ENCODE measurements around the gene PTOV1.

The PTOV1 gene

DNA sequence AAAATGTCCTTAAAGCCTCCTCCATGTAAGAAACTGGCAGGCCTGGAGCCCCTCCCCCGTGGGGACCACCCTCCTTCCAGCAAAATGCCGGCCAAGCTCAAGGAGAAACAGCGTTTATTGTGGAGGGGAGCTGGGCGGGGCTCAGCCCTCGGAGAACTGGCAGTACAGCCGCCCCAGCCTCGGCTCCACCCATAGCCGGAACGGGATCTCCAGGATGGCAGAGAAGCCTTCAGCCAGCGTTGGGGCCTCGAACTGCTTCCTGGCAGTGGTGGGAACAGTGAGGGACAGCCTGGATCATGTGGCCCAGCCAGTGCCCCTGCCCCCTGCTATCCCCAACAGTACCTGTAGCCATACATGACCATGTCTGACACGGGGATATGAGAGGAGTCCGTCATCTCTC, 10.1 kb downstream of the PTOV1 start:
- no peak for DNase-seq

- no peak for DNase-seq
Measured at GRCh38 chr19:49861541-49862378, 10.8 kb downstream of the PTOV1 start.

GRCh38 chr19:49862391-49863253, 11.7 kb downstream of the PTOV1 start:
- DNase-seq: no peak

DNA sequence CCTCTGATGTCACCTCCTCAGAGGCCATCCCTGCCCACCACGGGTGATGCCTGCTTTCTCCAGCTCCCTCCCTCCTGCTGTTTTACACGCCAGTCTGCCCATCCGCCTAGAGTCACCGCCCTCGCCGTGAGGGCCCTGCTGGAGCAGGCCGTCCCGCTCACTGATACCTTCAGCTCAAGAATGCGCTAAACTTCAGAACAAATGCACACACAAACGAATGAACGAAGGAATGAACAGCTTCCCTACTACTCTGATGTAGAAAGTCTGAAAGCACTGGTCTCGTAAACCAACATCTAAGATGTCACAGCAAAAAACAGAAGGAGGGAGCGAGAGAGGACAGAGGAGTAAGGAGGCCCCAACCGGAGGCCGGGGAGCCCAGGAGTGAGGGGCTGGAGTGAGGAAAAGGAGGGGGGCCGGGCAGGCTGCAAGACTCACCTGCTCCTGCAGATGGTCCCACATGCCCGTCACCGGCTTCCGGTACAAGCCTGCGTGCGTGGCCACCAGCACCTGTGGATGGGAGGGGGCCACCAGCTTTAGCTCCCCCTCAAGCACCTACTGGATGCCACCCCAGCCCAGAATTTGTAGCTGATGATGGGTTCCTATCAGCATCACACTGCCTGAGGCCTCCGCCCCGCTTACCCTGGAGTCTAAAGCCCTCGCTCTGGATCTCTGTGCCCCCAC, 12.4 kb downstream of the PTOV1 start:
- DNase-seq: no peak

DNA sequence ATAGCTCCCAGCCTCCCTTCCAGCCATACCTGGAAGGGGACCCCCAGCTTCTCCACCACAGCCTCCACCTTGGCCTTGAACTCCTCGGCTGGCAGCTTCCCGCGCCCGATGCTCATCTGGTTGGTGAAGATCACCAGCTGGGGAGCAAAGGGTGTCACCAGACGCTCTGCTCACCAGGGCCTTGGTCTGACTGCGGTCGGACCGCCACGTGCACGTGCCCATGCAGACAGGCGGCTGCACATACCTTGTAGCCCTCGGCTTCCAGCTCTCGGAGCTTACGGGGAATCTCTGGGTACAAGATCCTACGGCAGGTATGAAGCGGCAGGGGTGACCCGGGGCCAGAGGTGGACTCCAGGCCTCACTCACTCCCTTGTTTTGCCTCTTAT, 13.0 kb downstream of the PTOV1 start:
- DNase-seq: no peak

- DNase-seq: no peak
Measured at GRCh38 chr19:49864890-49865289, 13.9 kb downstream of the PTOV1 start.

- DNase-seq: peak; percentile 96
Measured at GRCh38 chr19:49866933-49867782, 16.2 kb downstream of the PTOV1 start, which contains the start of gene PNKP. Gene PNKP (minus strand): TSS chr19:49867576. CDS start chr19:49867204, 372 bp downstream.

- DNase-seq: no peak
Measured at GRCh38 chr19:49869009-49869483, 18.1 kb downstream of the PTOV1 start.

DNA sequence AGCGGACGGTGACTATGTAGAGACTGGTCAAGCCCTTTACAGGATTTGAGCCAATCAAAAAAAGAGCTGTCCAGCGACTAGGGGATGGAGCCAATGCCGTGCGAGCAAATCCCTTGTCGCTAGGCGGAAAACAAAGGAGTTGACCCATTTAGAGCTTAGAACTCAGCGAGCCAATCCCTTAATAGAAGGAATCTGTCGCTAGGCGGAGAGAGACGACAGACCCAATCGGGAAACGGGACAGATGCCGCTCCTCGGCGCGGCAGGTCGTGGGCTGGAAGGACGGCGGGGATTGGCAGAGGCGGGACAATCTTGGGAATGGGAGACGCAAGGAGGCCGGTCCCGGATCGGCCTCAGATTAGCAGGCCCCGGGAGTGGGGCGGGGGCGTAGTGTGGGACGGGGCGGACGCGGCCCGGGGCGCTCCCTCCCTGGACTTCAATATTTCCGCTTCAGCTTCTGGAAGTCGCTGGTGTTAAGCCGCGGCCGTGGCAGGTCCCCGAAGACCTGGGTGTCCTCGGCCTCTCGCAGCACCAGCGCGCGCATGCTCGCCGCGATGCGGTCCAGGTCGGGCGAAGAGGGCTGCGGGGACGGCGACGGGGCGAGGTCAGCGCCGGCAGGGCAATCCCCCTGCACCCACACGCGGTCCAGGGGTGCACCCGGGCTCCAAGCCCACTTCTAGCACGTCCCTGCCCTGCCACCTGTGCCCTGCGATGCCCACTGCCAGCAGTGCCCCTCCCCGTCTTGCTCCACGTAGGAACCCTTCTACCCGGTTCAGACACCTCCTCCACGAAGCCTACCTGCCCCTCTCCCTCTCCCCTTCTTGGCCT, 18.7 kb downstream of the PTOV1 start:
- peak; percentile 100 for DNase-seq

GRCh38 chr19:49870309-49870901, 19.4 kb downstream of the PTOV1 start:
- no peak for DNase-seq

DNA sequence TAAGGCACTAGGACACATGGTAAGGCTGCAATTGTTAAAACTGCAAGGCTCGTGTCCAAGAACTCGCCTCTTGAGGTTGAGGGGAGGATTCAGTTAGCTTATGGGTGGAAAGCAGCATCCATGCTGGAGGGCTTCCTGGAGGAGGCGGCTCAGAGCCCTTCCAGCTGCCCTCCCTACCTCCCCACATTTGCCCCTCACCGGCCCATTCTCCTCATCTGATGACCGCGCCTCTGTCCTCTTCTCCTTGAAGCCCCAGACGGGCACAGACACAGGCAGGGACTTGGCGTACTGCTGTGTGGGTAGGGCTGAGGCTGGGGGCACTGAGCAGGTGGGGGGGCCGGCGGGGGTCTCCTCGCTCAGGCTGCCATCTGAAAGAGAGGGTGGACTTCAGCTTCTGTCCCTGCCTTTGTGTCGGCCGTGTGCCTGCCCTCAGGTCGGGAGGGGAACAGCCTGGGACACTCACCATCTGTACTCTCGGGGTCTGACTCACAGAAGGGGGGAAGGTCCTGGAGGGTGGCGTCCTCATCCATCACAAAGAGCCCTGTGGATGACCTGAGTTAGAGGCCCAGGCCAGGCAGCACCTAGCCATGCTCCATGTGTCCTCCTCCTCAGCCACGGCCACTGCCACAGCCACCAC, 20.5 kb downstream of the PTOV1 start:
- no peak for DNase-seq

GRCh38 chr19:49872245-49873128, 21.5 kb downstream of the PTOV1 start:
- DNase-seq: no peak

GRCh38 chr19:49873129-49873521, 22.2 kb downstream of the PTOV1 start:
- DNase-seq: no peak

DNA sequence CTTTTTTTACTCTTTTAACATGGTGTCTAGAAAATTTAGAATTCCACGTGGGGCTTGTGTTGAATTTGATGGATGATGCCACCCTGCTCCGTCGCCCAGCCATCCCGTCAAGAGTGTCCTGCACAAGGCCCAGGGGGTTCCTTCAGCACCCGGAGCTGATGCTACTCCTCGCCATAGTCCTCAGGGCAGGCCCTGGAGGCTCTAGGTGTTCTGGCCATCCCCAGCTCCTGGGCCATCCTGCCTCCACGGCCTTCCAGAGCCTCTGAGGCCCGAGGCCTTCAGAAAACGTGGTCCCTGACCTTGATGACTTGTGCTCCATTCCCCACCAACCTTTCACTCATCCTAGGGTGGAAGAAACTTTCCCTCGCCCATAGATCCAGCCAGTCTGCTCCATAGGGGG, 22.9 kb downstream of the PTOV1 start:
- DNase-seq: no peak

DNA sequence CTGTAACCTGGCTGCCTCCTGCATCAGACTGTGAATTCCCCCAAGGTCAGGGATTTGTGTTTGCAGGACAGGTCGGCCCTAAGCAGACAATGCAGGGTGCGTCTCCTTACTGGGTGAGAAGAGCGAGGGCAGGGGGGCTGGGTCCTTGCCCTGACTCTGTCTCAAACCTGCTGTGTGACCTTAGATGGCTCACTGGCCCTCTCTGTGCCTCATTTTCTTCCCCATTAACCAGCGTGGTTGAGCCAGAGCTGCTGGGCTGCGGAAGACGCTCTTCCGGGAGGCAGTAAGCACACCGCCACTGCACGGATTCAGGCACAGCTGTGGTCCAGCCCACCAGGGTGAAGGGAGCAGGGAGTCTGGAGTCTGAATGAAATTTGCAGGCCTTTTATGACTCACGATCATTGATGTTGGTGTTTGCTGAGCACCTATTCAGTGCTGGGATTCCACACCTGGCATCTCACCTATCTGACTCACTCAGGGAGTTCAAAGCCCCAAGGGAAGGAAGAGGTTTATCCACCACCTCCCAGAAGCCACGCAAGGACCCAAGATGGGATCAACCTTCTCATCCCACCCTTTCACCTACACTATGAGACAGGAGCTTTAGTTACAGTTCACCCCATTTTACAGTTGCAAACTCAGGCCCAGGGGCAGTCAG, 23.7 kb downstream of the PTOV1 start:
- DNase-seq: no peak

DNA sequence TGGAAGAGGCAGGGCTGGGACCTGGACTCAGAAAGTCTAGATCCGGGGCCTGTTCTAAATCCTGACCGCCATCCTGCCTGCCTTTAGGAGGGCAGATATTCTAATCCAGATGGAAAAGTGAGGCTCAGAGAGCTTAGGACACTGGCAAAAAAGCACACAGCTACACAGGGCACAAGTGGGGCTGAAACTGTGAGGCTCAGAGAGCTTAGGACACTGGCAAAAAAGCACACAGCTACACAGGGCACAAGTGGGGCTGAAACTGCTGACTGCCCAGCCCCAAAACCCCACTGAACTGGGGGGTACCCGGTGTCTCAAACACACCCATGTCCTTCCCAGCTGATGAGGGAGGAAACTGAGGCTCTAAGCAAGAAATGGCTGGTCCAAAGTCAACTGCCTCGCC, 24.2 kb downstream of the PTOV1 start:
- no peak for DNase-seq

DNA sequence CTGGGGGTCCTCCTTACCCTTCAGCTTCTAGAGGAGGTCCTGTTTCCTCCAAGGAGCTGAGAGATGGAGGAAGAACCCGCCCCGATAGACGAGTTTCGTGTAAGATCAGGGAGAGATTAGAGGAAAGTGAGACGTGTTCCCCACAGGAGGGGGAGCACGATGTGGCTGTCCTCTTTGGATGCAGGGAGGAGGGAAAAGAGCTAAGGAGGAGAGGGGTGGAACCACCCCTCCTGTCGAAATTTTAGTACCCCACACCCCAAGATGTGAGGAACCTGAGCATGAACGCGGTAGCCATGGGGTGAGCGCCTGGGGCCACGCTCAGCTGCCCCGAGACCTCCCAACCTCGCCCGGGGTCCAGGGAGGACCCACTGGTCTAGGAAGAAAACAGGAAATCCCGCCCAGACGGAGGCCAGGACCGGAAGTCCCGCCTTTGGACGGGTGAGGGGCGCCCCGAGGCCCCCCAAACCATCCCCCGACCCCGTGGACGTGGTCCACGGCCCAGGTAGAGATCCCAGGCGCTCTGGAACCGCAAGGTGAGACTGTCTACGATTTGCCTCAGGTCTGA, 25.0 kb downstream of the PTOV1 start:
- DNase-seq: peak; percentile 72

- DNase-seq: peak; percentile 100
Measured at GRCh38 chr19:49876422-49877019, 25.6 kb downstream of the PTOV1 start.

All from NCI-H1436 (cell line).